GM18499 (cell line): ENCODE measurements around the gene ISM1.

Experiments
- ATAC-seq: cut with Tn5 transposase; IDR thresholded peaks from one replicate; pipeline ENCODE4 v1.9.1; 2021; ENCODE audit warnings: moderate number of reproducible peaks; ENCODE audit not compliant: insufficient read depth, unreplicated experiment

The ISM1 gene

GRCh38 chr20:13299401-13299800, 78.3 kb downstream of the ISM1 start:
- ATAC-seq, result no peak

- ATAC-seq, result no peak
These were observed 80.5 kb downstream of the ISM1 start for GRCh38 chr20:13301596-13301995.

- no peak for ATAC-seq
These were observed 81.8 kb downstream of the ISM1 start for GRCh38 chr20:13302647-13303450.

- ATAC-seq, result no peak
These were observed 84.2 kb downstream of the ISM1 start for GRCh38 chr20:13305284-13305683.

- ATAC-seq, result no peak
These were observed 86.6 kb downstream of the ISM1 start for GRCh38 chr20:13307562-13308163.

GRCh38 chr20:13312300-13312699, 91.2 kb downstream of the ISM1 start:
- no peak for ATAC-seq

GRCh38 chr20:13313201-13313600, 92.1 kb downstream of the ISM1 start:
- ATAC-seq, result no peak

GRCh38 chr20:13317439-13317838, 96.4 kb downstream of the ISM1 start:
- ATAC-seq, result no peak

- ATAC-seq, result no peak
These were observed 97.9 kb downstream of the ISM1 start for GRCh38 chr20:13318871-13319521.

- no peak for ATAC-seq
These were observed 99.6 kb downstream of the ISM1 start for GRCh38 chr20:13320702-13321101.

- ATAC-seq, result no peak
These were observed 100.3 kb downstream of the ISM1 start for GRCh38 chr20:13321416-13321815.

GRCh38 chr20:13322198-13322597, 101.1 kb downstream of the ISM1 start:
- no peak for ATAC-seq

- ATAC-seq, result no peak
These were observed 101.5 kb downstream of the ISM1 start for GRCh38 chr20:13322621-13323020.

- ATAC-seq, result no peak
These were observed 104.0 kb downstream of the ISM1 start for GRCh38 chr20:13325033-13325432.

GRCh38 chr20:13325796-13326340, 104.8 kb downstream of the ISM1 start:
- ATAC-seq, result no peak

GRCh38 chr20:13331536-13331935, 110.5 kb downstream of the ISM1 start:
- ATAC-seq, result no peak

GRCh38 chr20:13333036-13333435, 112.0 kb downstream of the ISM1 start:
- no peak for ATAC-seq

- ATAC-seq, result no peak
These were observed 112.7 kb downstream of the ISM1 start for GRCh38 chr20:13333793-13334192.

- no peak for ATAC-seq
These were observed 115.4 kb downstream of the ISM1 start for GRCh38 chr20:13336308-13337089.

GRCh38 chr20:13337090-13337784, 116.2 kb downstream of the ISM1 start:
- ATAC-seq, result no peak
